Measurements from ENCODE around the gene ROR1. TPM values are rescaled to one million over a fixed set of nuclear protein-coding genes. Genes with fewer than 3 reads are reported as not detected.

ROR1 gene
- total and polyA plus RNA-seq, 2 of the 13 experiments (the other 11 are each of a cell fraction or from before 2014, with no cell fraction given): 0.58 to 2.3 TPM

GRCh38 chr1:63866084-63866483 lies 92.3 kb downstream of the ROR1 start:
- no TSS peak for BruUV-seq (replicated peaks)
- 35% methylated on average over 3 of the region's 3 CpGs for WGBS (ENCODE audit: low lambda C conversion rate)
- ChIA-PET CTCF (ENCODE audit: low intra/inter-chr PET ratio, low total read pairs) (no interaction called here), POLR2A (no interaction called here)
- H3K9ac ChIP-seq (ENCODE audit: insufficient read depth, low read depth, low read length): no peak overlapping the region
- in situ Hi-C loops (cut with HindIII; ENCODE audit: extremely low pct_ligation_motif_present, low pct_unique_long_range_greater_than_20kb): no loop called here
- no peak overlapping the region for H3K4me3 ChIP-seq (replicated peaks in 1 of 3; ENCODE audit: insufficient read depth in 1 of 3, low read depth in 2 of 3, low read length in 3 of 3)
- H3K4me1 ChIP-seq (ENCODE audit: insufficient read depth, low read length): no peaks in the 10 kb centered on the region
- H3K9me3 ChIP-seq (ENCODE audit: low read length): no peaks in the 10 kb centered on the region
- H3K79me2 ChIP-seq (ENCODE audit: insufficient read depth, low read length): no peaks in the 10 kb centered on the region
- H2AFZ ChIP-seq (ENCODE audit: low read length): no peak overlapping the region
- intact Hi-C loops (cut with micrococcal nuclease; ENCODE audit: unreplicated experiment): no loop called here
- no peak overlapping the region for H3K27ac ChIP-seq (ENCODE audit: extremely low read length, insufficient read depth, low read length)
- ATAC-seq: no peak
- no peak overlapping the region for H3K4me2 ChIP-seq (ENCODE audit: low read depth, low read length)
- no peaks in the 10 kb centered on the region for H3K36me3 ChIP-seq (replicated peaks in 1 of 2; ENCODE audit: control insufficient read depth in 1 of 2, insufficient read depth in 2 of 2, low read length in 2 of 2)
- DNase-seq (ENCODE audit: low spot score): no peak
- no peak for FAIRE-seq
- H4K20me1 ChIP-seq (ENCODE audit: insufficient read depth, low read length): no peaks in the 10 kb centered on the region
- H3K27me3 ChIP-seq (ENCODE audit: control insufficient read depth in 1 of 2, insufficient read depth in 2 of 2, low read length in 2 of 2): no peaks in the 10 kb centered on the region
- TF ChIP-seq AGO1 (IDR thresholded peaks at IDR 0.05; ENCODE audit: low read depth, low read length, poor library complexity, severe bottlenecking): no peak
- TF ChIP-seq SP2 (CRISPR knock-in tag; IDR thresholded peaks at IDR 0.05): no peak
- TF ChIP-seq ZNF280B (CRISPR knock-in tag; IDR thresholded peaks at IDR 0.05; ENCODE audit: borderline replicate concordance): no peak
- no peak for TF ChIP-seq SOX6 (IDR thresholded peaks at IDR 0.05)
- TF ChIP-seq SOX6 (CRISPR knock-in tag; IDR thresholded peaks at IDR 0.05): no peak
- TF ChIP-seq ZNF251 (CRISPR knock-in tag; IDR thresholded peaks at IDR 0.05): no peak
- no peak for TF ChIP-seq ZFY (CRISPR knock-in tag; IDR thresholded peaks at IDR 0.05)
- TF ChIP-seq ZNF580 (CRISPR knock-in tag; IDR thresholded peaks at IDR 0.05; ENCODE audit: borderline replicate concordance, low read depth): no peak
- no peak for TF ChIP-seq ZHX2 (IDR thresholded peaks at IDR 0.05; ENCODE audit: low read depth)
- no peak for TF ChIP-seq ZHX2 (CRISPR knock-in tag; IDR thresholded peaks at IDR 0.05; ENCODE audit: borderline replicate concordance)
- TF ChIP-seq CAMTA2 (CRISPR knock-in tag; IDR thresholded peaks at IDR 0.05; ENCODE audit: borderline replicate concordance): no peak
- TF ChIP-seq GATAD2A (CRISPR knock-in tag; IDR thresholded peaks at IDR 0.05): no peak
- no peak for TF ChIP-seq PAF1 (CRISPR knock-in tag; IDR thresholded peaks at IDR 0.05)
- no peak for TF ChIP-seq RNF2 (conservative IDR thresholded peaks at IDR 0.05; ENCODE audit: low read depth)
- no peak for TF ChIP-seq PHF20 (CRISPR knock-in tag; IDR thresholded peaks at IDR 0.05)
- no peak for TF ChIP-seq ZNF776 (CRISPR knock-in tag; IDR thresholded peaks at IDR 0.05)
- TF ChIP-seq MAFG (CRISPR knock-in tag; IDR thresholded peaks at IDR 0.05): no peak
- TF ChIP-seq BATF2 (CRISPR knock-in tag; IDR thresholded peaks at IDR 0.05): no peak
- no peak for TF ChIP-seq ZNF605 (CRISPR knock-in tag; IDR thresholded peaks at IDR 0.05)
- no peak for TF ChIP-seq HNRNPUL1 (IDR thresholded peaks at IDR 0.05; ENCODE audit: low read depth, low read length)

All from HepG2 (cell line).